K562 (cell line): ENCODE results near the gene OR1D5.

Experiments
- CBX2 ChIP-seq: fragments of 200-600 bp; sonication (generic); IDR thresholded peaks from one replicate; pipeline ENCODE4 v1.6.1; 2012; ENCODE audit warnings: mild to moderate bottlenecking, low read length, inconsistent platforms; ENCODE audit not compliant: insufficient read depth, poor library complexity, severe bottlenecking
- CHD1 ChIP-seq: fragments of 200-600 bp; sonication (generic); IDR thresholded peaks from one replicate; pipeline ENCODE4 v1.6.1; 2012; ENCODE audit warnings: mild to moderate bottlenecking, moderate library complexity, low read length, inconsistent platforms
- DPF2 ChIP-seq: fragments of 450-650 bp; IDR thresholded peaks from 2 replicates; pipeline ENCODE4 v1.6.1; 2016
- ETV6 ChIP-seq, 3 experiments: fragments of 150-350 bp in 1 of 3; sonication (generic) in 1 of 3; formaldehyde crosslinking in 1 of 3; IDR thresholded peaks; 2 replicates each; pipeline versions ENCODE4 v1.6.1 to v1.8.0; 2014 to 2022; ENCODE audit warnings: borderline replicate concordance in 2 of 3, low read depth in 2 of 3, antibody characterized with exemption in 1 of 3, low read length in 1 of 3, mild to moderate bottlenecking in 1 of 3, missing genetic modification reagents in 1 of 3
- HDAC8 ChIP-seq: fragments of 450-650 bp; IDR thresholded peaks from 2 replicates; pipeline ENCODE4 v1.6.1; 2016; ENCODE audit warnings: mild to moderate bottlenecking, missing genetic modification characterization, moderate library complexity, missing compliant biosample characterization
- KLF13 ChIP-seq: fragments of 450-650 bp; IDR thresholded peaks from 2 replicates; pipeline ENCODE4 v1.6.1; 2016; ENCODE audit warnings: missing genetic modification characterization, low read depth, mild to moderate bottlenecking, missing compliant biosample characterization, moderate library complexity, borderline replicate concordance
- POLR2AphosphoS5 ChIP-seq: IDR thresholded peaks from 2 replicates; pipeline ENCODE4 v1.6.1; 2011; ENCODE audit warnings: mild to moderate bottlenecking, low read depth, low read length, moderate library complexity; ENCODE audit not compliant: control insufficient read depth, insufficient read depth
- REST ChIP-seq, 2 experiments: fragments of 450-650 bp; formaldehyde crosslinking in 1 of 2; IDR thresholded peaks; 2 replicates each; pipeline versions ENCODE4 v1.4.0 to v1.6.1; 2014 to 2020; ENCODE audit warnings: mild to moderate bottlenecking in 2 of 2, borderline replicate concordance in 1 of 2, low read depth in 1 of 2
- TEAD4 ChIP-seq, 2 experiments: sonication (generic) in 1 of 2; formaldehyde crosslinking in 1 of 2; IDR thresholded peaks; 2 replicates each; pipeline versions ENCODE4 v1.6.1 to v1.8.0; 2012 to 2022; ENCODE audit warnings: borderline replicate concordance in 1 of 2, inconsistent platforms in 1 of 2, low read length in 1 of 2, mild to moderate bottlenecking in 1 of 2, missing genetic modification reagents in 1 of 2
- TFE3 ChIP-seq: fragments of 450-650 bp; formaldehyde crosslinking; IDR thresholded peaks from 2 replicates; pipeline ENCODE4 v1.4.0; 2020; ENCODE audit warnings: mild to moderate bottlenecking, mixed read lengths
- ZNF384 ChIP-seq: IDR thresholded peaks from 2 replicates; pipeline ENCODE4 v1.6.1; 2012; ENCODE audit warnings: low read depth, low read length, improper control_type of control experiment

GRCh38 chr17:3025421-3026124, 37.8 kb downstream of the OR1D5 start:
- TF ChIP-seq TEAD4 (IDR thresholded peaks at IDR 0.05; ENCODE audit: low read length) (no peak), TEAD4 (CRISPR knock-in tag; IDR thresholded peaks at IDR 0.05; ENCODE audit: borderline replicate concordance) (no peak), ZNF384 (no peak), ETV6 (IDR thresholded peaks at IDR 0.05; ENCODE audit: borderline replicate concordance in 1 of 2, low read depth in 2 of 2, low read length in 1 of 2) (no peak), ETV6 (CRISPR knock-in tag; IDR thresholded peaks at IDR 0.05; ENCODE audit: borderline replicate concordance) (no peak), POLR2AphosphoS5 (no peak), TFE3 (CRISPR knock-in tag) (no peak), CBX2 (no peak), HDAC8 (tag) (no peak), DPF2 (no peak), REST (IDR thresholded peaks at IDR 0.05; ENCODE audit: borderline replicate concordance) (no peak), REST (CRISPR knock-in tag; IDR thresholded peaks at IDR 0.05; ENCODE audit: low read depth) (no peak), CHD1 (no peak), KLF13 (no peak)
